ENCODE measurements around the gene CNTNAP5. TPM values are rescaled to one million over a fixed set of nuclear protein-coding genes. Genes with fewer than 3 reads are reported as not detected.

Gene CNTNAP5
- total RNA-seq, 1 experiment from 2014 or later, result 0.48 TPM

DNA sequence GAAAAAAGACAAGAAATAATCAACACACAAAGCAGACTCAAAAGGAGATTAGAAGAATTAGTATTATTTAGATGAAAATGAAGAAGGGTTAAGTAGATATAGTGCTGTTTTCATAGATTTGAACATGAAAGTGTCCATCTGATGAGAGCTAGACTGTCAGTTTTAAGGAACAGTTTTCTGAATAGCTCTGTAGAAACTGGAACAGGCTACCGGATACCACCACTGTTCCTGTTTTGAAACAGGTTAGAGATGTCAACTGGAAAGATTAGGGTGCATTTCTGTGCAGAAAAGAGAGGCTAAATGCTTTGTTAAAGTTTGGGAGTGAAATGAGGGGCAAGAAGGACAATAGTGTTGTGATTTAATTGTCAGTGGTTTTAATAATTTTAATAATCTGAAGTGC is 908.8 kb downstream of the CNTNAP5 start:
- no peak overlapping the region for H4K8ac ChIP-seq (replicated peaks; ENCODE audit: insufficient read length, low read depth, low read length)
- no peaks in the 10 kb centered on the region for H3K36me3 Mint-ChIP-seq (ENCODE audit: insufficient read depth in 1 of 3, low read depth in 3 of 3)

More for the DNA sequence above, 908.8 kb downstream of the CNTNAP5 start:
- Histone ChIP-seq H3K27ac (ENCODE audit: insufficient read length, low read depth, low read length) (no peak overlapping the region), H4K5ac (ENCODE audit: insufficient read length, low read depth, low read length) (no peak overlapping the region), H2BK120ac (ENCODE audit: low read depth, low read length, poor library complexity, severe bottlenecking) (no peak overlapping the region), H3T11ph (ENCODE audit: low read length) (no peak overlapping the region), H3K4me1 (ENCODE audit: insufficient read depth, low read length) (no peaks in the 10 kb centered on the region), H3K23me2 (ENCODE audit: insufficient read length, low read depth, low read length, poor library complexity, severe bottlenecking) (no peaks in the 10 kb centered on the region), H3K14ac (ENCODE audit: insufficient read depth, low read length) (no peak overlapping the region), H3K18ac (ENCODE audit: insufficient read length, low read depth, low read length) (no peak overlapping the region), H3K79me2 (ENCODE audit: insufficient read depth, low read length) (no peaks in the 10 kb centered on the region), H2AFZ (ENCODE audit: low read length) (no peak overlapping the region), H3K4me2 (ENCODE audit: insufficient read depth, insufficient read length, low read length) (no peak overlapping the region), H3K79me1 (ENCODE audit: insufficient read depth, low read depth, low read length, poor library complexity, severe bottlenecking) (no peaks in the 10 kb centered on the region), H2BK12ac (ENCODE audit: insufficient read length, low read depth, low read length) (no peak overlapping the region), H4K20me1 (ENCODE audit: control insufficient read depth, insufficient read depth, insufficient read length) (no peaks in the 10 kb centered on the region), H3K9ac (ENCODE audit: extremely low read depth, insufficient read length, low read length) (no peak overlapping the region), H4K91ac (ENCODE audit: insufficient read length, low read depth, low read length) (no peak overlapping the region), H3K23ac (ENCODE audit: insufficient read length, low read depth, low read length) (no peak overlapping the region), H3K4ac (ENCODE audit: low read depth, low read length) (no peak overlapping the region), H3K56ac (ENCODE audit: insufficient read length, low read depth, low read length) (no peak overlapping the region), H2BK20ac (ENCODE audit: low read depth, low read length, poor library complexity, severe bottlenecking) (no peak overlapping the region), H3K27me3 (ENCODE audit: insufficient read depth, low read length) (no peaks in the 10 kb centered on the region), H3K9me3 (ENCODE audit: control insufficient read depth, low read depth, low read length) (no peaks in the 10 kb centered on the region), H2AK5ac (ENCODE audit: insufficient read length, low read length) (no peak overlapping the region), H2BK15ac (ENCODE audit: low read depth, low read length) (no peak overlapping the region), H2BK5ac (ENCODE audit: insufficient read length, low read length) (no peak overlapping the region)
- H3K27ac Mint-ChIP-seq, result no peak overlapping the region
- 0 out of 4 replicates have a peak, but pooled peaks cover 3 to 4% of the 10 kb centered on the region in 2 experiments for H3K4me1 Mint-ChIP-seq
- TF ChIP-seq, protein P1, sequence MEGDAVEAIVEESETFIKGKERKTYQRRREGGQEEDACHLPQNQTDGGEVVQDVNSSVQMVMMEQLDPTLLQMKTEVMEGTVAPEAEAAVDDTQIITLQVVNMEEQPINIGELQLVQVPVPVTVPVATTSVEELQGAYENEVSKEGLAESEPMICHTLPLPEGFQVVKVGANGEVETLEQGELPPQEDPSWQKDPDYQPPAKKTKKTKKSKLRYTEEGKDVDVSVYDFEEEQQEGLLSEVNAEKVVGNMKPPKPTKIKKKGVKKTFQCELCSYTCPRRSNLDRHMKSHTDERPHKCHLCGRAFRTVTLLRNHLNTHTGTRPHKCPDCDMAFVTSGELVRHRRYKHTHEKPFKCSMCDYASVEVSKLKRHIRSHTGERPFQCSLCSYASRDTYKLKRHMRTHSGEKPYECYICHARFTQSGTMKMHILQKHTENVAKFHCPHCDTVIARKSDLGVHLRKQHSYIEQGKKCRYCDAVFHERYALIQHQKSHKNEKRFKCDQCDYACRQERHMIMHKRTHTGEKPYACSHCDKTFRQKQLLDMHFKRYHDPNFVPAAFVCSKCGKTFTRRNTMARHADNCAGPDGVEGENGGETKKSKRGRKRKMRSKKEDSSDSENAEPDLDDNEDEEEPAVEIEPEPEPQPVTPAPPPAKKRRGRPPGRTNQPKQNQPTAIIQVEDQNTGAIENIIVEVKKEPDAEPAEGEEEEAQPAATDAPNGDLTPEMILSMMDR (conservative IDR thresholded peaks at IDR 0.05), result no peak
- H3K9me3 Mint-ChIP-seq, result no peaks in the 10 kb centered on the region
- WGBS (ENCODE audit: extremely low coverage, insufficient read length, low lambda C conversion rate), result no CpG with 5 or more reads among the region's 1 CpG
- H3K4me3 Mint-ChIP-seq, result no peak overlapping the region
- H3K27me3 Mint-ChIP-seq (ENCODE audit: low read depth), result no peaks in the 10 kb centered on the region
- DNase-seq, result no peak
